ENCODE results near the gene MAOA.

DNA sequence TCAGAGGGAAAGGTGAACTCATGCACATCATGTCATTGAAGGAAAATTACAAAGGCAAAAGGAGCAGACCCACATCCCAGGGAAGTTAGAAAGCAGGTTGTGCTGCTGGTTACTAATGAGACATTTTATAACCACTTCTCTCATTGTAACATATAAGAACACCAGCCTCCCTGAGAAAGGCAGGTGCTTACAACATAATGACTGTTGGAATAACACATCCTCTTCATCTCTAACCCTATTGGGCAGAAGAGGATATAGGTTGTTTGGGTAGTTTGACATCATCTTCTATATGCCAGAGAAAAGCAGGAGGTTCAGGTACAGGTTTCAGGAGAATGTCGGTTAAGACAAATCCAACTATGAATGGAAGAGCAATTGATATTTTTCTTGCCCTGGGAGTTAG, 77.6 kb downstream of the MAOA start:
- TF ChIP-seq, protein P1, sequence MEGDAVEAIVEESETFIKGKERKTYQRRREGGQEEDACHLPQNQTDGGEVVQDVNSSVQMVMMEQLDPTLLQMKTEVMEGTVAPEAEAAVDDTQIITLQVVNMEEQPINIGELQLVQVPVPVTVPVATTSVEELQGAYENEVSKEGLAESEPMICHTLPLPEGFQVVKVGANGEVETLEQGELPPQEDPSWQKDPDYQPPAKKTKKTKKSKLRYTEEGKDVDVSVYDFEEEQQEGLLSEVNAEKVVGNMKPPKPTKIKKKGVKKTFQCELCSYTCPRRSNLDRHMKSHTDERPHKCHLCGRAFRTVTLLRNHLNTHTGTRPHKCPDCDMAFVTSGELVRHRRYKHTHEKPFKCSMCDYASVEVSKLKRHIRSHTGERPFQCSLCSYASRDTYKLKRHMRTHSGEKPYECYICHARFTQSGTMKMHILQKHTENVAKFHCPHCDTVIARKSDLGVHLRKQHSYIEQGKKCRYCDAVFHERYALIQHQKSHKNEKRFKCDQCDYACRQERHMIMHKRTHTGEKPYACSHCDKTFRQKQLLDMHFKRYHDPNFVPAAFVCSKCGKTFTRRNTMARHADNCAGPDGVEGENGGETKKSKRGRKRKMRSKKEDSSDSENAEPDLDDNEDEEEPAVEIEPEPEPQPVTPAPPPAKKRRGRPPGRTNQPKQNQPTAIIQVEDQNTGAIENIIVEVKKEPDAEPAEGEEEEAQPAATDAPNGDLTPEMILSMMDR (IDR thresholded peaks at IDR 0.05; ENCODE audit: extremely low read depth in 1 of 2, insufficient read depth in 1 of 2, low read depth in 1 of 2, low read length in 2 of 2) = no peak
- TF ChIP-seq POLR2A (IDR thresholded peaks at IDR 0.05; ENCODE audit: low read depth, low read length) (no peak), POLR2AphosphoS5 (IDR thresholded peaks at IDR 0.05; ENCODE audit: insufficient read depth, low read depth, low read length) (no peak), JUN (IDR thresholded peaks at IDR 0.05; ENCODE audit: borderline replicate concordance, insufficient read depth, insufficient read length, low read depth) (no peak), EZH2 (IDR thresholded peaks at IDR 0.05; ENCODE audit: borderline replicate concordance, low read depth, low read length, severe bottlenecking) (no peak)
